Right lung (tissue), 5 donors: ENCODE results near the gene GPBP1. TPM values are rescaled to one million over a fixed set of nuclear protein-coding genes. Genes with fewer than 3 reads are reported as not detected.
"Not testable (repeated sequence)": the region's sequence is repeated elsewhere in the genome, so short reads cannot be mapped to it uniquely, and the experiment has no call there.

Source experiments
- DNase-seq, 2 donors: peaks; one replicate each; pipeline ENCODE4 v3.0.0-alpha.2; 2013
- polyA plus RNA-seq, 5 donors: library from polyadenylated mRNA; unstranded; fragments of 120-200 nt; gene quantifications; one replicate each; pipeline versions ENCODE4 v1.2.1 to v1.2.3, GENCODE V29; 2013; ENCODE audit warnings: inconsistent platforms in 1 of 5, low replicate concordance in 1 of 5; ENCODE audit not compliant: insufficient read length in 5 of 5, insufficient read depth in 1 of 5

The GPBP1 gene
- polyA plus RNA-seq, 5 donors, result 117 to 178 (median 158) TPM

GRCh38 chr5:57276353-57276752 is 102.5 kb downstream of the GPBP1 start:
- DNase-seq, result no peak

- DNase-seq, result no peak
These were observed 103.2 kb downstream of the GPBP1 start for GRCh38 chr5:57277085-57277484.

GRCh38 chr5:57280853-57281252 is 107.0 kb downstream of the GPBP1 start:
- no peak for DNase-seq

- not testable (repeated sequence) for DNase-seq
These were observed 111.2 kb downstream of the GPBP1 start for GRCh38 chr5:57285084-57285483.

- no peak for DNase-seq
These were observed 118.0 kb downstream of the GPBP1 start for GRCh38 chr5:57291894-57292293.

- no peak for DNase-seq
These were observed 118.5 kb downstream of the GPBP1 start for GRCh38 chr5:57292336-57292735.

GRCh38 chr5:57298295-57298984 is 124.6 kb downstream of the GPBP1 start:
- DNase-seq, result peak; percentile 68 to 80

GRCh38 chr5:57298985-57299491 is 125.2 kb downstream of the GPBP1 start:
- DNase-seq, result peak; percentile 78 to 83

- no peak for DNase-seq
These were observed 126.1 kb downstream of the GPBP1 start for GRCh38 chr5:57299986-57300385.

- no peak for DNase-seq
These were observed 128.3 kb downstream of the GPBP1 start for GRCh38 chr5:57302164-57302563.

GRCh38 chr5:57302643-57303042 is 128.8 kb downstream of the GPBP1 start:
- no peak for DNase-seq

- DNase-seq, result no peak
These were observed 130.1 kb downstream of the GPBP1 start for GRCh38 chr5:57303985-57304384.

GRCh38 chr5:57304931-57305330 is 131.1 kb downstream of the GPBP1 start:
- DNase-seq, result no peak

GRCh38 chr5:57306359-57306758 is 132.5 kb downstream of the GPBP1 start:
- no peak for DNase-seq

- DNase-seq, result no peak
These were observed 133.7 kb downstream of the GPBP1 start for GRCh38 chr5:57307516-57307915.

GRCh38 chr5:57309022-57309421 is 135.2 kb downstream of the GPBP1 start:
- DNase-seq, result not testable (repeated sequence)

- no peak for DNase-seq
These were observed 137.4 kb downstream of the GPBP1 start for GRCh38 chr5:57311251-57311650.

- DNase-seq, result peak; percentile 77 to 80
These were observed 138.3 kb downstream of the GPBP1 start for GRCh38 chr5:57311921-57312735.

GRCh38 chr5:57313716-57314115 is 139.9 kb downstream of the GPBP1 start:
- DNase-seq, result no peak
